Fibroblast of peridontal ligament (primary cell): Measurements from ENCODE around the gene ACTN4.

Experiments used
- DNase-seq: peaks from one replicate; pipeline ENCODE4 v3.0.0-alpha.2; 2010; ENCODE audit errors: extremely low read depth

ACTN4 gene

DNA sequence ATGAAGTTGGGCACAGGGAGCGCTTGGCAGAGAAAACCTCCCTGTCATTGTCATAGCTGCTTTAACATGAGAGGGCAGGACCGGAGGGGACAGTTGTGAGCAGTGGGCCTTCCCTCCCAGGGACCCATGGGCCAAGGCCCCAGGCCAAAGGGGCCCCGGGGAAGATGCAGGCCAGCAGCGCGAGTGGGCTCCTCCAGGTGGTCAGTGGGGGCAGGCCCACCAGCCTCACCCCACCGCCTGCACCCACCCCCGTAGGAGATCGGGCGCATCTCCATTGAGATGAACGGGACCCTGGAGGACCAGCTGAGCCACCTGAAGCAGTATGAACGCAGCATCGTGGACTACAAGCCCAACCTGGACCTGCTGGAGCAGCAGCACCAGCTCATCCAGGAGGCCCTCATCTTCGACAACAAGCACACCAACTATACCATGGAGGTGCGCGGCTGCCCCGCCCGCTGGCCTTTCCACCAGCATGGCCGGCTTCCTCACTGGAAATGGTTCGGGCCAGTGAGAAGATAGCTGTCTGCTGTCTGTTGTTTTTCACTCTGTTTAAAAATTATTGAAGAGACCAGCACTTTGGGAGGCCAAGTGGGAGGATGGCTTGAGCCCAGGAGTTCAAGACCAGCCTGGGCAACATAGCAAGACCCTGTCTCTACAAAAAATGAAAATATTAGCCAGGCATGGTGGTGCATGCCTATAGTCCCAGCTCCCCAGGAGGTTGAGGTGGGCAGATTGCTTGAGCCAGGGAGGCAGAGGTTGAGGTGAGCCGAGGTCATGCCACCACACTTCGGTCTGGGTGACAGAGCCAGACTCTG, 78.2 kb downstream of the ACTN4 start:
- no peak for DNase-seq

DNA sequence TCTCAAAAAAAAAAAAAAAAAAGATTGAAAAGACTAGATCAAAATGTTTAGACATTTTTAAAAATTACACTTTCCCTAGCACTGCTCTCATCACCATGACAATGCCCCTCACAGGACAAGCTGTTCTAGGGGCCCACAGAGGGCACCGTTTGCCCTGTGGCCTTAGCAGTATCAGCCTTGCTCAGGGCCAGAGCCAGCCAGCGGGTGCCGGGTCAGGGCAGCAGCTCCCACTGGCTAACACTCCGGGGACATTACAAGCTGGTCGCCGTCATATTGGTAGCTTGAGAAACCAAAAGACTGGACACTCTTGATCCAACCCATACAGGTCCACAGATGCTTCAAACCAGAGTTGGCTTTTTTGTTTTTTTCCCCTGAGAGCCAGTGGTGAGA, 78.8 kb downstream of the ACTN4 start:
- no peak for DNase-seq

DNA sequence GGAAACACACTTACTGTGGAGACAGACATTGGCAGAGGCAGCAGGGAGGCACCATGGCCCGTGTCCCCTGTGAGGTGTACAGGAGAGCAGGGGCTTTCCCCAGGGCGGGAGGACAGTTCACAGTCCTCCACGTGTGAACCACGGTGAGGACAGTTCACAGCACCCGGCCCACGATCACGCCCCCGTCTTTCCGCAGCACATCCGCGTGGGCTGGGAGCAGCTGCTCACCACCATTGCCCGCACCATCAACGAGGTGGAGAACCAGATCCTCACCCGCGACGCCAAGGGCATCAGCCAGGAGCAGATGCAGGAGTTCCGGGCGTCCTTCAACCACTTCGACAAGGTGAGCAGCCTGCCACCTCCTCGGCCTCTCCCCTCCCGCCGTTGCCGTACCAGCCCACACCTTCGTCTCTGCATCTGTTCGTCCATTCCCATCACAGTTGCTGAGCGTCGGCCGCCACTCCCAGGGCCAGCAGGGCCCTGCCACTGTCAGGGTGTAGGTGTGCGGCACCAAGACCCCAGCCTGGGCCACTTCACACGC, 79.4 kb downstream of the ACTN4 start:
- no peak for DNase-seq

DNA sequence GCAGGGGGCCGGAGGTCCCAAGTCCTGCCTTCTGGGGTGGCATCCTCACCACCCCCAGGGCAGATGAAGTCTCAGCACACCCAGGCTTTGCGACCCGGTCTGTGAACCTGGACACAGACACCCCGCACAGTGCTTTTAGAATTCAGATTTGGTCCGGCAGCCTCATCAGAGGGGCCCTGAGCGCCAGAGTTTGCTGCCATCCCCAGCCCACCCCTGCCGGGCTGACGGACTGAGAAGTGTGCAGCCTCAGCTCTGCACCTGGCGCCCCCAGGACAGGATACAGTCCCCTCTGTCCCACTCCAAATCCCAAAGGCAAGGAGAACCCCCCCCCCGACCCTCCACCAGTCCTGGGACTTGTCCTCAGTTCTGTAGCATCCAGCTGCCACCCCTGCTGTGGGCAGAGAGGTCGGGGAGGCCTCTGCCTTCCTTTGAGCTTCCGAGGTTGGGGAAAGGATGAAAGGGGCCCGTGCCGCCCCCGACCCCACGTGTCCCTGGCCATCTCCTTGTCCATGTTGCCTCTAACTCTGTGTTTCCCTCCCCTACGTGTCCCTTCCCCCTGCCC, 79.9 kb downstream of the ACTN4 start:
- DNase-seq: no peak

DNA sequence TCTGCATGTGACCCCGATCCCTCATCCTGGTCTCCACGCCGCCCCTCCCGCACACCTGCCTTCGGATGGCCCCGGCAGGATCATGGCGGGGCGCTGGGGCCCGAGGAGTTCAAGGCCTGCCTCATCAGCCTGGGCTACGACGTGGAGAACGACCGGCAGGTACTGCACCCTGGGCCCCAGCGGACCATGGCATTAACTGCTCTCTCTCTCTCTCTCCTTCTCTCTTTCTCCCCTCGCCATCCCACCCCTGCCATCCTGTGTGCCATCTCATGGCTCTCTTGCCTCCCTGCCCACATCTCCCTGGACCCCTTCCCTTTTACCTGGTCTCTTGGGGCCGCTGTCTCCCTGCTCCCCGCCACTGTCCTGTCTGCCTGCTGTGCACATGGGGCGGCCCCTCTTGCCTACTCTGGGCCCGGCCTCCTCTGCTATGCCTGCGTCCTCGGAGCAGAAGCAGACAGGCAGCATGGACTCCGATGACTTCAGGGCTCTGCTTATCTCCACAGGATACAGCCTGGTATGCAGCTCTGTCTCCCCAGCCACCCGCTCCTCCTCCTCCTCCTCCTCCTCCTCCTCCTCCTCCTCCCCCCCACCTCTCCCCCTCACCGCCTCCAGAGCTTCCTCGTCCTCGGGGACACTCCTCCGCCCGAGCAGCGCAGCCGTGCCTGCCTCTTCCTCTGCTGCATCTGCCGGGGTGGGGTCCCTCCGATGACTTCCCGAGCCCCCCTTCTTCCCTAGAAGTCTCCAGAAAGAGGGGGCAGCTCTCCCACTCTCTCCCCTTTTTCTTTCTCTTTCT, 80.6 kb downstream of the ACTN4 start:
- no peak for DNase-seq

DNA sequence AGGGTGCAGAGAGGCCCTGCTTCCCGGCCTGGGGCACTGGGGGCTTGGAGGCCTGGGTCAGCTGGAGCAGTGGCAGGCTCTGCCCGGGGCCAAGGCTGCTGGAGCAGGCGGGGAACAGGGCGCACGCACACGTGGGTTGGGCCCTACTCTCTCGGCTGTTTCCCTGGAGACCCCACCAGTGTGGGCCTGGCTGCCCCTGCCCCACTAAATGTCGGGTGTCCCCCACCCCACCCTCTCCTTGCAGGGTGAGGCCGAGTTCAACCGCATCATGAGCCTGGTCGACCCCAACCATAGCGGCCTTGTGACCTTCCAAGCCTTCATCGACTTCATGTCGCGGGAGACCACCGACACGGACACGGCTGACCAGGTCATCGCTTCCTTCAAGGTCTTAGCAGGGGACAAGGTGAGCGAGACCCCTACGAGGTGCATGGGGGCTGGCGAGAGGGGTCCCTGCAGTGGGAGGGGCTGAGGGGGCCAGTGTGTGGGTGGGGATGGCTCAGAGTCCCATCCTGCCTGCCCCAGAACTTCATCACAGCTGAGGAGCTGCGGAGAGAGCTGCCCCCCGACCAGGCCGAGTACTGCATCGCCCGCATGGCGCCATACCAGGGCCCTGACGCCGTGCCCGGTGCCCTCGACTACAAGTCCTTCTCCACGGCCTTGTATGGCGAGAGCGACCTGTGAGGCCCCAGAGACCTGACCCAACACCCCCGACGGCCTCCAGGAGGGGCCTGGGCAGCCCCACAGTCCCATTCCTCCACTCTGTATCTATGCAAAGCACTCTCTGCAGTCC, 81.5 kb downstream of the ACTN4 start:
- no peak for DNase-seq

DNA sequence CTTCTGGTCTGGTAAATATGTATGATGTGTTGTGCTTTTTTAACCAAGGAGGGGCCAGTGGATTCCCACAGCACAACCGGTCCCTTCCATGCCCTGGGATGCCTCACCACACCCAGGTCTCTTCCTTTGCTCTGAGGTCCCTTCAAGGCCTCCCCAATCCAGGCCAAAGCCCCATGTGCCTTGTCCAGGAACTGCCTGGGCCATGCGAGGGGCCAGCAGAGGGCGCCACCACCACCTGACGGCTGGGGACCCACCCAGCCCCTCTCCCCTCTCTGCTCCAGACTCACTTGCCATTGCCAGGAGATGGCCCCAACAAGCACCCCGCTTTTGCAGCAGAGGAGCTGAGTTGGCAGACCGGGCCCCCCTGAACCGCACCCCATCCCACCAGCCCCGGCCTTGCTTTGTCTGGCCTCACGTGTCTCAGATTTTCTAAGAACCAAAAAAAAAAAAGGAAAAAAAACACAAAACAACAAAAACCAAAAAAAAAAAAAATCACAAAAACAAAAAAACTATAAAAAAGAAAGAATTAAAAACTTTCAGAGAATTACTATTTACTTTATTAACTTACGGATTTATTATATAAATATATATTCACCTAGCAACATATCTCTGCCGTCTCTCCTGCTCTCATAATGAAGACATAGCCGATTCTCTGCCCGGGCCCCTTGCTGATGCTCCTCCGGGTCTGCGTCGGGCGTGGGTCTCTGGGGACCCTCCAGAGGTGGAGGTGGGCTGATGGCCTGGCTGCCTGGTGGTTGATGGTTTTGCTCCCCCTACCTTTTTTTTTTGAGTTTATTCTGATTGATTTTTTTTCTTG, 82.4 kb downstream of the ACTN4 start:
- DNase-seq: peak; percentile 32

DNA sequence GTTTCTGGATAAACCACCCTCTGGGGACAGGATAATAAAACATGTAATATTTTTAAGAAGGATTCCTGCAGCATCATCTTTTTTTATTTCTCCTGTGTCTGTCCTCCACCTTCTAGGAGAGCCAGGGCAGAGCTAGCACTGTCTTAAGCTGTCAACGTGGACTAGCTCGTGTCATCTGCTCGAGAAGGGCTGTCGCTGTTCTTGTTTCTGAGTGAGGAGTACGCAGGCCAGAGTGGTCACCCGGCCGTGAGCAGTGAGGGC, 83.0 kb downstream of the ACTN4 start:
- no peak for DNase-seq

DNA sequence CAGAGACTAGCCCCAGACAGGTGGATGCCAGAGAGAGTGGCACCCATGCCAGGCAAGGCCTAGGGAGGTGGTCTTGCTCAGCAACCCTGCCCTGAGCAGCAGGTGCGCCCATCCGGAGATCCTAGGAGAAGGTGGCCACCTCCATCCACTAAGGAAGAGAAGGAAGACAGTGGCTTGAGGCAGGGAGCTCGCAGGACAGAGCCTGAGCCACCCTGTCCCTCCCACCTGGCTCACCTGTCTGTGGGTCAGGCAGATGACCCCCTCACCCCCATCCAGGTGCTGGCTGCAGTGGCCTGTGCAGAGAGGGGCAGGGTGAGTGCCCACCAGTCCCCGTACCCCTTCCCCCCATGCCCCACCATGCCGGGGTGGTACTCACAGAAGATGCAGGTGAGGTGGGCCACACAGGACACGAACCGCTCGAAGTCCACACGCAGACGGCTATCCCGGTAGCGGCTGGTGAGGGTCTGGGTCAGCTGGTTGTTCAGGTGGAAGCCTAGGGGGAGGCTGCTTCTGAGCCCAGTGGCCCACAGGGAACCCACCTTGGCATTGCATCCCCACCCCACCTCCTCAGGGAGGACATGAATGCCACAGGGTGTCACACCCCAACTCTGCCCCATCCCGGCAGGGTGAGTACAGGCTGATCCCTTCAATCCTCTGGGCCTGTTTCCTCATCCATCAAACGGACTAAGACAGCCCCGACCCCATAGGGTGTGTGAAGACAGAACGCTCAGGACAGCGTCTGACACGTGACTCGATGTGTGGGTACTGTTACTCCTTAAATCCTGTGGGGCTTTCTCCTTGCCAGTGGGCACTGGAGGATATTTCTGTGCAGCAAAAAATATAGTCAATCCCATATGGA, 83.5 kb downstream of the ACTN4 start:
- DNase-seq: no peak

DNA sequence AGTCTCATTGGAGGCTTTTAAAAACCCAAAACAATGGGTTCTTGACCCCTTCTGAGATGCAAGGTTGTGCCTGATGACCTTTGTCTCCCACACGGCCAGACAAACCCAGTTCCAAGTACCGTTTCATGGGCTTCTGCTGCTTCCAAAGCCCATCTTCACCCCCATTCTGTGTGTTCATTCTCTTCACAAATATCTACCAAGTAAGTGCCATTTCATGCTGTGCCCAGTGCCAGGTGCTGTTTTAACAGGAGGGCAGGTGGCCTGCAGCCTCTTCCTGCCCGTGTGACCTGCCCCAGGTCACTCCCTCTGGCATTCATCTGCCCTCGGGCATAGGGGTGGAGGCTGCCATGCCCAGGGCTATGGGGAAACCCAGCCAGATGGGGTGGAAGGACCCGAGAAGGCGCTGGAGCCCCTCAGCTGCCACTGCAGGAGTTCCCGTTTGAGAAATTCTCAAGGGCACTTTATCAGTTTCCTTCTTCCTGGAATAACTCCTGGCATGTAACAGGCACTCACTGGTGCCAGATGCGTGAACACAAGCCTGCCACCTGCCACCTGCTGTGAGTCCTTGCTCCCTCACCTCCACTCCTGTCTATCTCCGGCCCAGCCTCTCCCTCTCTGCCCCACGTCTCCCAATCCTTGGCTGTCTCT, 84.3 kb downstream of the ACTN4 start:
- DNase-seq: no peak

DNA sequence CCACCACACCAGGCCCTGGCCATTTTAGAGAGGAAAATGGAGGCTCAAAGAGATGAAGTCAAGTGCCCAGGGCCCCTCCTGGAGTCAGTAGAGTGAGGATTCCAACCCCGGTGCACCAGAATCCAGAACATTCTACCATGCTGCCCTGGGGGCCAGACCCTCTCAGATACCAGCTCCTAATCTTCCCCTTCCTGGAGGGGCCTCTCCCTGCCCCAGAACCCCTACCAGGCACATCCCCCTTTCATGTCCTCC, 85.7 kb downstream of the ACTN4 start:
- no peak for DNase-seq

DNA sequence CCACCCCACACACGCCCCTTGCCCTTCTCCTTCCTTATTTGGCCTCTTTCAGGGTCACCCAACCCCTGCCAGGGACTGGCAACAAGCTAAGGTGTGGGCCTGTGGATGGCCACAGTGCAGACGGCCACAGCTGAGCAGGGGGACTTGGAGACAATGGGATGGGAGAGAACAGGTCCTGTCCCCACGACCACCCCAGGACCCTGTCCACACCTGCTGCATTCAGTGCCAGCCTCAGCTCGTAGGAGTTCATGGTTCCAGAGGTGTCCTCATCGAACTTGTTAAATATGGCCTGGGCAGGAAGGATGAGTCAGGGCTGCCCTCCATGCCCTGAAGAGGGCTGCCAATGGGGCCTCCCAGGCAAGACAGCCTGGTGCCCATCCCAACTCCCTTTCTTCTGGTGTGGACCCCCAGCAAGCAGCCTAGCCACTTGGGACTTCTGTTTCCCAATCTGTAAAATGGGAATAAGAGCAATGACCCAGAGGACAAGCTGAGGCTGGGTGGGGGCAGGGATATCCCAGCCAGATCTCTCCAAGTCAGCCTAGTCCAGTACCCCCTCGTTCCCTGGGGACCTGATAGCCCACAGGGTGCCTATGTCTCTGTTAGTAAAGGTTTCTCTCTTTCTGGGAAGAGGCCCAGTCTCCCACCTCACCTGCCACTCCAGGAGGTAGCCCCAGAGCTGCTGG, 86.2 kb downstream of the ACTN4 start:
- no peak for DNase-seq

DNA sequence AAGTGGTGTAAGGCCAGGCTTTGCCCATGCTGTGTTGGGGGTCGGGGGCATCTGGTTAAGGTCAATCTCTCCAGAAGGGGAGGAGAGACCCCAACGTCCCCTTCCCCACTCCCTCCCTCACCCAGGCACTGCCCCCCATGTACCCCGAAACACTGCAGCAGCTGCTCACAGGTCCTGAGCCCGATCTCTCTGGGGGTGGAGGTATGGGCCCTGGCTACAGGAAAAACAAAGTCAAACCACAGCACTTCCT, 86.7 kb downstream of the ACTN4 start:
- no peak for DNase-seq

DNA sequence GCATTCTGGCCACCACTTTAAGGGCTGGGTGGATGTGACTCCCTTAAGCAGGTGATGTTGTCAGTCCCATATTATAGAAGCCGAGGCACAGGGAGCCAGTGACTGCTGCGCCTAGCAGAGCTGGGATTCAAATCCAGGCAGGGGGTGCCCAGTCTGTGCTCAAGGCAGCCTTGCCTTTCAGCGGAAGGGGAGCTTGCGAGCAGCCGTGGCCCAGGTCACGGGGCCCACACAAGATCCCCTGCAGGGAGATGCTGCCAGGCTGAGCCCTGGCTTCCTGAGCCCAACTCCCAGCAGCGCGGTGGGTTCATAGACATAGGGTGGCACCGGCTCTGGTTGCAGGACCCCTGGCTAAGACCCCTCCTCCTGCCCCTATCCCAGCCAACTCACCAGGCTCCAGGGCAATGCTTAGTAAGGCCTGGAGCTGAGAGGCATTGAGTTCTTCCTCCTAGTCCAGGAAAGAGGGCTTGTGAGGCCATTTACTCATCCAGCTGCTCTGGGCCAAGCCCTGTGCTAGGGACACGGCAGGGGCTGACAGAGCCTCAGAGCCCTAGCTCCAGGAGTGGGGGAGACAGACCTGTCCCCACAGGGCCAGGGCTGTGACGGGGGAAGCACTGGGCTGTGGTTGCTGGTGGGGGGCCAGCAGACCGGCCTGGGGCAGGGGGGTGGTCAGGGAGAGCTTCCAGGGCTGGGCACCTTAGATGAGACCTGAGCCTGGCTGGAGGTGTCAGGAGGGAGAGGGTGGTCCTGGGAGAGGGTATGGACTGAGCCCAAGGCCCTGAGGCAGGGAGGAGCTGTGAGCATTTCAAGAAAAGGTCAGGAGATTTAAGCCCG, 87.2 kb downstream of the ACTN4 start:
- no peak for DNase-seq

DNA sequence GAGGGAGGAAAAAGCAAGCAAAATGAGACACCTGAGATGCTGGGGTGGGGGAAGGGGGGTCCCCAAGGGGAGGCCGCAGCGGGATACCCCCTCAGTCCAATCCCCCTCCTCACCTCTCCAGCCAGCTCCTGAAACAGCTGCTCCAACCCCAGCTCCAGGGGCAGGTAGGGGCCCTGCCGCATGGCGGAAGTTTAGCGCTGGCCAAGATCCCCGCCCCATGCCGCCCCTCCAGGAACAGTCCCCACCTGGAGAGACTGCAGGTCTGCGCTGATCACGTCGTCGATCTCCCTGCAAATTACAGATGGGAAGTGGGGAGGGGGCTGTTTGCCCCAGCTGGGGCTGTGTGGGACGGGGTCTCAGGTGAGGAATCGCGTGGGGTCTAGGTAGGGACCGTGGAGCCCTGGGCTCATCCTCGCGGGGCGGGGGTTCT, 87.8 kb downstream of the ACTN4 start:
- no peak for DNase-seq

DNA sequence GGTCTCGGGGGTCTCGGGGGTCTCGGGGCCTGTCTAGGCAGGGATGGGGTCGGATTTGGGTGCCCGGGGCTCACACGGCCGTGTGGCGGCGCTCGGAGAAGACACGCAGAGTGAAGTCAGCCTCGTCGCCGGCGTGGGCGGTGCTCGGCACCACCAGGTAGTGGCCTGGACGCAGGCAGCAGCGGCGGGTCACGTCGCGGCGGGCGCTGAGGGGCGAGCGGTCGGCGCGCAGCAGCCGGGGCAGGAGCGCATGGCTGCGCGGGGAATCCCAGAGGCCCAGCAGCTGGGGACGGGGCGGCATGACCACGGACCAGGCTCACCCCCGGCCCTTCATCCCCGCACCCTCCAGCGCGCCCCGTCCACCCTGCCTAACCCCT, 88.6 kb downstream of the ACTN4 start:
- no peak for DNase-seq

DNA sequence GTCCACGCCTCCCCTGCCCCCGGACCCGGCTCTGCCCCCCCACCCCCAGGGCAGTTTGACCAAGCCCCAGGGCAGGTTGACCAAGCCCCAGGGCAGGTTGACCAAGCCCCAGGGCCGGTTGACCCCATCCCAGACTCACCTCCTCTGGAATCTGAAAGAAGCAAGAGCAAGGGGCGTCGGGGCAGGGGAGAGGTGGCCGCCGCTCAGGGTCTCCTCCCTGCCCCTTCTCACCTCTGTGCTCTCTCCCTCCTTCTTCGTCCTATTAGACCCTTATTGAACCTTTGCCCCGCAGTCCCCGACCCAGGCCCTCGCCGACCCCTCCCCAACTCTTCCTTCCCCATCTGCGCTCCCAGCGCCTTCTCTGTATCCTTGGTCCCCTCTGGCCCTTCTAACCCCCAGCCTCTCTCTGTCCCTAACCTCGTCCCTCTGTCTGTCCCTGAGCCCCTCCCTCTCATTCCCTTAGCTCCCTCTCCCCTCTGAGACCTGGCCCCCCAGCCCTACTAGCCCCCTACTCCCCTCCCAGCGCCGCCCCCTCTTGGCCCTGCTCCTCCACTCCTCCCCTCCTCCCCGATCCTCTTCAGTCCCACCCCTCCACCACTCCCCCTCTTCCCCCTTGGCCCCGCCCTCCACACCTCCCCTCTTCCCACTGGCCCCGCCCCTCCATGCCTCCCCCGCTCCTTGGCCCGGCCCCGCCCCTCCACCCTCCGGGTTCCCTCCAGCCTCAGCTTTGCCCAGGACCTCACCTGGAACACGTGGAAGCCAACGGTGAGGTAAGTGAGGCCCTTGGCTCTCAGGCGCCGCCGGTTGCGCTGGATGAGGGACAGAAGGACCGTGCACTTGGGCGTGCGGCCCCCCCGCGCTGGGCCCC, 89.2 kb downstream of the ACTN4 start:
- DNase-seq: no peak

DNA sequence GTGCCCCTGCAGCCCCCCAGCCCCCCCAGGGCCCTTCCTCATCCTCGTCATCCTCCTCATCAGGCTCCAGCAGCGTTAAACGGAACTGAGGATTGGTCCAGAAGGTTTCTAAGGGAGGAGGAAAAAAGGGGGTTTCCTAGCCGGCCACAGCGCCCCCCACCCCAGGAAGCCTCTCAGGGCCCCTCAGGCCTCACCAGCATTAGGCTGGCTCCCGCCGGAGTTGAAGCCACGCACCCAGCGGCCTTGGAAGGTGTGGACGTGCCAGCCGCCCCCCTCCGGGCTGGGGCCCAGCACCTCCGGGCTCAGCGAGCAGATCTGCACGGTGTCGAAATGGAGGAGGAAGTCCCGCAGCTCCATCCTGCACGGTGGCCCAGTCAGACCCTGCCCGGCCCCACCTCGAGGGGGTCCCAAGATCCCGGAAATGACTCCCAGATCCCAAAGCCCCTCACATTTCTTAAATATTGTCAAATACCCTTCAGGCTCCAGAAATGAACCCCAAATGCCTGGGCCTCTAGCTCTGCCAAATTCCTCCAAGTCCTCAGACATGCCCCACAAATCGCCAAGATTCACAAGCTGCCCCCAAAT, 89.9 kb downstream of the ACTN4 start:
- no peak for DNase-seq
